ENCODE data around the gene SMIM29. TPM values are rescaled to one million over a fixed set of nuclear protein-coding genes. Genes with fewer than 3 reads are reported as not detected.

Gene SMIM29
- total RNA-seq, 2 donors from 2014 or later, result 7.2 to 7.9 TPM

DNA sequence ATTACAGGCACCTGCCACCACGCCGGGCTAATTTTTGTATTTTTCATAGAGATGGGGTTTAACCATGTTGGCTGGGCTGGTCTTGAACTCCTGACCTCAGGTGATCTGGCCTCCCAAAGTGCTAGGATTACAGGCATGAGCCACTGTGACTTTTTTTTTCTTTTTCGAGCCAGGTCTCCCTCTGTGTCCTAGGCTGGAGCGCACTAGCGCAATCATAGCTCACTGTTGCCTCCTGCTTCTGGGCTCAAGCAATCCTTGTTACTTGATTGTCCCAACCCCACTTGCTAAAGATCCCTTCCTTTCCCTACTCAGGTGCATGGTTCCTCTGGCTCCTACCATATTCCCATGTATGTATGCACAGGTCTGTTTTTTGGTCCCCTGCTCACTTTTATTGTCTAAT lies 27.4 kb upstream of the SMIM29 start:
- 86 to 89% methylated on average over 5 of the region's 5 CpGs for WGBS, 2 experiments (ENCODE audit: insufficient coverage in 1 of 2, insufficient read length in 1 of 2)
- no peak overlapping the region for H3K27ac ChIP-seq (ENCODE audit: low read depth, low read length)
- H3K4me1 Mint-ChIP-seq, result peaks cover 5% of the 10 kb centered on the region

DNA sequence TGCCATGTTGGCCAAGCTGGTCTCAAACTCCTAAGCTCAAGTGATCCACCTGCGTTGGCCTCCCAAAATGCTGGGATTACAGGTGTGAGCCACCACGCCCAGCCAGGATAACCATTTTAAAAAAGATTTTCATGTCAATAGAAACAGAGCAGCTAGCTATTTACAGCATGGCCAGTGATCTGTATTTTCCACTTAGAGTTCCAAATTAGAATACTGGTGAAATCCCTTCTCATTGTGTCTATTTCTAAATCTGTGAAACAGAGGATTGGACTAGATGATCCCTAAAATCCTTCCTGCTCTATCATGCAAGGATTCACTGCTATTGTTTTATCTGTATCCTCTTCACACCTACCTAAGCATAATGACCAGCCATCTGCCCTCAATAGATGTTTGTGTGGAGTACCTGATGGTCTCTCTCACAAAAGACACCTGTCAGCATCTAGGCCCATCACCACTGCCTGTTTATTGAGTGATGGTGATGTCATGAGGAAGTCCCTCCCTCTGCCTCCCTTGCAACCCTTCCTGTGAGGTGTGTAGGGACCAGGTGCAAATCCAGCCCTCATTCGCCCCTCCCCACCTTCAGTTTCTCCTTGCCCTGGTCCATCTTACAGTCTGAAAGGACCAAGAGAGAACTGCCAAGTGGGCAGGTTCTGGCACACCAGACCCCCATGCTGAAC lies 26.5 kb upstream of the SMIM29 start:
- Mint-ChIP-seq H3K9me3 (no peaks in the 10 kb centered on the region), H3K27me3 (ENCODE audit: insufficient read depth) (peaks cover 2% of the 10 kb centered on the region), H3K36me3 (ENCODE audit: low read depth) (peaks cover 14% of the 10 kb centered on the region), H3K4me1 (peaks cover 5% of the 10 kb centered on the region), H3K4me3 (no peak overlapping the region), H3K27ac (no peak overlapping the region)
- Histone ChIP-seq H3K4me1 (ENCODE audit: control insufficient read depth, insufficient read depth, low read length) (no peaks in the 10 kb centered on the region), H3K36me3 (ENCODE audit: control insufficient read depth, insufficient read depth, low read length) (no peaks in the 10 kb centered on the region), H3K4me3 (ENCODE audit: low read length) (no peak overlapping the region), H3K9ac (ENCODE audit: extremely low read depth, low read length, poor library complexity, severe bottlenecking) (no peak overlapping the region), H3K27ac (ENCODE audit: low read depth, low read length) (no peak overlapping the region), H3K27me3 (ENCODE audit: control insufficient read depth, insufficient read depth, low read length, poor library complexity, severe bottlenecking) (no peaks in the 10 kb centered on the region), H3K9me3 (ENCODE audit: control insufficient read depth, low read length) (no peaks in the 10 kb centered on the region)
- TF ChIP-seq, protein P1, sequence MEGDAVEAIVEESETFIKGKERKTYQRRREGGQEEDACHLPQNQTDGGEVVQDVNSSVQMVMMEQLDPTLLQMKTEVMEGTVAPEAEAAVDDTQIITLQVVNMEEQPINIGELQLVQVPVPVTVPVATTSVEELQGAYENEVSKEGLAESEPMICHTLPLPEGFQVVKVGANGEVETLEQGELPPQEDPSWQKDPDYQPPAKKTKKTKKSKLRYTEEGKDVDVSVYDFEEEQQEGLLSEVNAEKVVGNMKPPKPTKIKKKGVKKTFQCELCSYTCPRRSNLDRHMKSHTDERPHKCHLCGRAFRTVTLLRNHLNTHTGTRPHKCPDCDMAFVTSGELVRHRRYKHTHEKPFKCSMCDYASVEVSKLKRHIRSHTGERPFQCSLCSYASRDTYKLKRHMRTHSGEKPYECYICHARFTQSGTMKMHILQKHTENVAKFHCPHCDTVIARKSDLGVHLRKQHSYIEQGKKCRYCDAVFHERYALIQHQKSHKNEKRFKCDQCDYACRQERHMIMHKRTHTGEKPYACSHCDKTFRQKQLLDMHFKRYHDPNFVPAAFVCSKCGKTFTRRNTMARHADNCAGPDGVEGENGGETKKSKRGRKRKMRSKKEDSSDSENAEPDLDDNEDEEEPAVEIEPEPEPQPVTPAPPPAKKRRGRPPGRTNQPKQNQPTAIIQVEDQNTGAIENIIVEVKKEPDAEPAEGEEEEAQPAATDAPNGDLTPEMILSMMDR (conservative IDR thresholded peaks at IDR 0.05), result no peak
- DNase-seq, result no peak
- WGBS, 2 experiments (ENCODE audit: insufficient coverage in 1 of 2, insufficient read length in 1 of 2), result 76 to 95% methylated on average over 3 of the region's 3 CpGs

More for the DNA sequence above, 27.4 kb upstream of the SMIM29 start:
- H3K4me3 Mint-ChIP-seq, result no peak overlapping the region
- Histone ChIP-seq H3K36me3 (ENCODE audit: control insufficient read depth, insufficient read depth, low read length) (peaks cover 6% of the 10 kb centered on the region), H3K4me3 (ENCODE audit: low read length) (no peak overlapping the region), H3K4me1 (ENCODE audit: control insufficient read depth, insufficient read depth, low read length) (no peaks in the 10 kb centered on the region), H3K9me3 (ENCODE audit: control insufficient read depth, low read length) (no peaks in the 10 kb centered on the region), H3K27me3 (ENCODE audit: control insufficient read depth, insufficient read depth, low read length, poor library complexity, severe bottlenecking) (no peaks in the 10 kb centered on the region), H3K9ac (ENCODE audit: extremely low read depth, low read length, poor library complexity, severe bottlenecking) (no peak overlapping the region)
- H3K36me3 Mint-ChIP-seq (ENCODE audit: low read depth), result peaks cover 21% of the 10 kb centered on the region
- no peak overlapping the region for H3K27ac Mint-ChIP-seq
- TF ChIP-seq, protein P1 (conservative IDR thresholded peaks at IDR 0.05), result no peak
- peaks cover 2% of the 10 kb centered on the region for H3K27me3 Mint-ChIP-seq (ENCODE audit: insufficient read depth)
- no peak for DNase-seq
- H3K9me3 Mint-ChIP-seq, result no peaks in the 10 kb centered on the region

DNA sequence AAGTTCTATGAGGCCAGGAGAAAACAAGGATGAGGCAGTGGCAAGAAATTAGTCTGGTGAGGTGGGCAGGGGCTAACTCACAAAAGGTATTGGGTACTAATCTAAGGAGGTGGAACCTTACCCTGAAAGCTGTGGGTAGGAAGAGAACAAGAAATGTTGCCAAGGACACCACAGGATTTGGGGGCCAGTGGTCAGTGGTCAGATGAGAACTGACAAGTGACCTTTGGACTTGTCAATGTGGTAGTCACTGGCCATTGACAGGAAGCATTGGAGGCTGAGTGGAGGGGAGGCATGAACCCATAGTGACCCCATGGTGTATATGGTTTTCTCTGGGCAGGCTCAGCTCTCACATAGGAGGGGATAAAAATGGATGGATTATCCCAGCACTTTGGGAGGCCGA lies 25.3 kb upstream of the SMIM29 start:
- no peak overlapping the region for H3K4me3 ChIP-seq (ENCODE audit: low read length)
- no peak for DNase-seq
- no peak overlapping the region for H3K4me3 Mint-ChIP-seq
- H3K9me3 ChIP-seq (ENCODE audit: control insufficient read depth, low read length), result no peaks in the 10 kb centered on the region
- peaks cover 5% of the 10 kb centered on the region for H3K4me1 Mint-ChIP-seq
- H3K36me3 Mint-ChIP-seq (ENCODE audit: low read depth), result peaks cover 5% of the 10 kb centered on the region
- no peak overlapping the region for H3K27ac ChIP-seq (ENCODE audit: low read depth, low read length)
- no peak overlapping the region for H3K27ac Mint-ChIP-seq
- H3K9ac ChIP-seq (ENCODE audit: extremely low read depth, low read length, poor library complexity, severe bottlenecking), result no peak overlapping the region
- no peaks in the 10 kb centered on the region for H3K27me3 ChIP-seq (ENCODE audit: control insufficient read depth, insufficient read depth, low read length, poor library complexity, severe bottlenecking)
- TF ChIP-seq, protein P1 (conservative IDR thresholded peaks at IDR 0.05), result no peak
- no peaks in the 10 kb centered on the region for H3K9me3 Mint-ChIP-seq
- no peaks in the 10 kb centered on the region for H3K4me1 ChIP-seq (ENCODE audit: control insufficient read depth, insufficient read depth, low read length)
- H3K36me3 ChIP-seq (ENCODE audit: control insufficient read depth, insufficient read depth, low read length), result no peaks in the 10 kb centered on the region
- WGBS, 2 experiments (ENCODE audit: insufficient coverage in 1 of 2, insufficient read length in 1 of 2), result 86 to 93% methylated on average over 1 of the region's 1 CpG
- peaks cover 2% of the 10 kb centered on the region for H3K27me3 Mint-ChIP-seq (ENCODE audit: insufficient read depth)
